Measurements from ENCODE around the gene NDUFA8. TPM values are rescaled to one million over a fixed set of nuclear protein-coding genes. Genes with fewer than 3 reads are reported as not detected.
A peak's percentile ranks its signal among the peaks of the same experiment; 100 is the strongest.

Gene NDUFA8
- polyA plus RNA-seq, 1 of the 3 experiments (the other 2 are of a cell fraction) = 116 TPM

DNA sequence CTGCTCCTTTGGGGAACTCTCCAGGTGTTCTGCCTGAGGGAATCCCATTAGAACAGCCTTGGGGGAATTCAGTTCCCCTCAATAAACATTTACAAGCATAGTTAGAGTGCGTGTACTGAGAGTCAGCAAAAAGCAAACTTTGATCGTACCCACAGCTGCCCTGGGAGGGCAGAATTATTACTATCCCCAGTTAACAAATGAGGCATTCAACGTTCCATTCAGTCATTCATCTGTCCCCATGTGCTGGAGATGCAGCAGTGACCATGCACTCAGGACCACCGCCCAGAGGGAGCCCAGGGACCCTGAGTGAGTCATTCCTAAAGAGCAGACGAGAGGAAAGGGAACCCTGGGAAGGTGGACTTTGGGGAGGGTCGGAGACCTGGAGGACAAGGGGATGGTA is 47.3 kb downstream of the NDUFA8 start:
- Histone ChIP-seq H3K36me3 (replicated peaks in 1 of 2; ENCODE audit: control insufficient read depth in 1 of 2, insufficient read depth in 2 of 2, low read length in 1 of 2) (no peaks in the 10 kb centered on the region), H3K4me3 (ENCODE audit: low read depth in 2 of 2, low read length in 1 of 2) (no peak overlapping the region), H3K4me1 (ENCODE audit: control insufficient read depth in 1 of 2, insufficient read depth in 2 of 2, low read depth in 1 of 2, low read length in 1 of 2) (no peaks in the 10 kb centered on the region; a peak in 1 of 4 replicates), H3K79me2 (ENCODE audit: insufficient read depth) (no peaks in the 10 kb centered on the region), H3F3A (replicated peaks; ENCODE audit: insufficient read depth) (no peaks in the 10 kb centered on the region), H3K27ac (ENCODE audit: low read depth in 2 of 2, low read length in 1 of 2) (no peak overlapping the region), H3K9ac (no peak overlapping the region), H3K9me2 (no peaks in the 10 kb centered on the region), H3K27me3 (ENCODE audit: insufficient read depth) (peaks cover 9% of the 10 kb centered on the region; the same call in 1 of the 2 replicates), H2AFZ (ENCODE audit: low read depth) (no peak overlapping the region), H3K9me3 (no peaks in the 10 kb centered on the region), H4K20me1 (ENCODE audit: insufficient read depth) (no peaks in the 10 kb centered on the region), H3K4me2 (no peak overlapping the region)
- TF ChIP-seq RCOR1 (IDR thresholded peaks at IDR 0.05; ENCODE audit: low read length) (no peak), MXI1 (IDR thresholded peaks at IDR 0.05; ENCODE audit: low read depth, low read length) (no peak), RAD21 (IDR thresholded peaks at IDR 0.05; ENCODE audit: low read length) (no peak), SIN3A (IDR thresholded peaks at IDR 0.05; ENCODE audit: borderline replicate concordance, low read depth, low read length) (no peak), GATA2 (CRISPR knock-in tag; IDR thresholded peaks at IDR 0.05) (no peak)
- TF ChIP-seq, protein P1, sequence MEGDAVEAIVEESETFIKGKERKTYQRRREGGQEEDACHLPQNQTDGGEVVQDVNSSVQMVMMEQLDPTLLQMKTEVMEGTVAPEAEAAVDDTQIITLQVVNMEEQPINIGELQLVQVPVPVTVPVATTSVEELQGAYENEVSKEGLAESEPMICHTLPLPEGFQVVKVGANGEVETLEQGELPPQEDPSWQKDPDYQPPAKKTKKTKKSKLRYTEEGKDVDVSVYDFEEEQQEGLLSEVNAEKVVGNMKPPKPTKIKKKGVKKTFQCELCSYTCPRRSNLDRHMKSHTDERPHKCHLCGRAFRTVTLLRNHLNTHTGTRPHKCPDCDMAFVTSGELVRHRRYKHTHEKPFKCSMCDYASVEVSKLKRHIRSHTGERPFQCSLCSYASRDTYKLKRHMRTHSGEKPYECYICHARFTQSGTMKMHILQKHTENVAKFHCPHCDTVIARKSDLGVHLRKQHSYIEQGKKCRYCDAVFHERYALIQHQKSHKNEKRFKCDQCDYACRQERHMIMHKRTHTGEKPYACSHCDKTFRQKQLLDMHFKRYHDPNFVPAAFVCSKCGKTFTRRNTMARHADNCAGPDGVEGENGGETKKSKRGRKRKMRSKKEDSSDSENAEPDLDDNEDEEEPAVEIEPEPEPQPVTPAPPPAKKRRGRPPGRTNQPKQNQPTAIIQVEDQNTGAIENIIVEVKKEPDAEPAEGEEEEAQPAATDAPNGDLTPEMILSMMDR (IDR thresholded peaks at IDR 0.05) = no peak
- TF ChIP-seq, protein P2, sequence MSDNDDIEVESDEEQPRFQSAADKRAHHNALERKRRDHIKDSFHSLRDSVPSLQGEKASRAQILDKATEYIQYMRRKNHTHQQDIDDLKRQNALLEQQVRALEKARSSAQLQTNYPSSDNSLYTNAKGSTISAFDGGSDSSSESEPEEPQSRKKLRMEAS (IDR thresholded peaks at IDR 0.05; ENCODE audit: low read depth) = no peak
- TF ChIP-seq, protein P3, sequence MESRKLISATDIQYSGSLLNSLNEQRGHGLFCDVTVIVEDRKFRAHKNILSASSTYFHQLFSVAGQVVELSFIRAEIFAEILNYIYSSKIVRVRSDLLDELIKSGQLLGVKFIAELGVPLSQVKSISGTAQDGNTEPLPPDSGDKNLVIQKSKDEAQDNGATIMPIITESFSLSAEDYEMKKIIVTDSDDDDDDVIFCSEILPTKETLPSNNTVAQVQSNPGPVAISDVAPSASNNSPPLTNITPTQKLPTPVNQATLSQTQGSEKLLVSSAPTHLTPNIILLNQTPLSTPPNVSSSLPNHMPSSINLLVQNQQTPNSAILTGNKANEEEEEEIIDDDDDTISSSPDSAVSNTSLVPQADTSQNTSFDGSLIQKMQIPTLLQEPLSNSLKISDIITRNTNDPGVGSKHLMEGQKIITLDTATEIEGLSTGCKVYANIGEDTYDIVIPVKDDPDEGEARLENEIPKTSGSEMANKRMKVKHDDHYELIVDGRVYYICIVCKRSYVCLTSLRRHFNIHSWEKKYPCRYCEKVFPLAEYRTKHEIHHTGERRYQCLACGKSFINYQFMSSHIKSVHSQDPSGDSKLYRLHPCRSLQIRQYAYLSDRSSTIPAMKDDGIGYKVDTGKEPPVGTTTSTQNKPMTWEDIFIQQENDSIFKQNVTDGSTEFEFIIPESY (IDR thresholded peaks at IDR 0.05; ENCODE audit: borderline replicate concordance, low read depth) = no peak
- ChIA-PET CTCF (interaction anchor here (2.2 kb wide), 2 partner anchors 13 kb away, joined by 8 to 13 read pairs; no protein-coding TSS in a partner anchor), POLR2A (no interaction called here)
- 71% methylated on average over 6 of the region's 6 CpGs for WGBS (ENCODE audit: low lambda C conversion rate)
- no peak for DNase-seq

DNA sequence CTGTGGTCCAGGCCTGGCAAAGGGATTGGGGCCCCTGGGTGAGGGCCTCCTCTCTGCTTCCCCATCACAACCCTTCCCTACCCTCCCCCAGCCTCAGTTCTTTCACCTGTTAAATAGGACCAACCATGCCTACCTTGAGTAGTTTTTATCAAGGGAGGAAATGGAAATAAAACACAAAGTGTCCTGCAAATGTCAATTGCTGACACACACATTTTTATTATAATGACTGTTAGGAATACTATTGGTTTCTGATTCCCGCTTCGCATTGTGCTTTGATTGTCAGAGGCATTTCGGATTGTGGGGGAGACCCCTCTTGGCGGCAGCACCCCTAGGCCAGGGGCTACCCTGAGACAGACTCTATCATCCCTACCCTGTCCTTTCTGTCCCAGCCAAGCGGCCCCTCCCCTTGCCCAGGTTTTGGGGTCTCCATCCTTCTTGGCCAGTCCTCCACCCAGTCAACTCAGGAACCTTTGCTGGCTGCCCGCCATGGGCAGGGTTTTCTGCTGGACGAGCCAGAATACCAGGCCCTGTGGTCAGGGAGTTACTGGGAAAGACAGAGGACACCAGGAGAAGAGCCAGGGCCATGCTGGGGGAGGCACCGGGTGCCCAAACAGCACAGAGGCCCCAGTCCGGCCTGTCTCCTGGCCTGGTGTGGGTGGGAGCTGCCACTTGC is 48.0 kb downstream of the NDUFA8 start:
- no peaks in the 10 kb centered on the region for H3F3A ChIP-seq (replicated peaks; ENCODE audit: insufficient read depth)
- CTCF ChIA-PET = interaction anchor here (0.6 to 5.9 kb wide), 5 partner anchors 10 to 239 kb away, joined by 3 to 55 read pairs (median 23); no protein-coding TSS in a partner anchor
- WGBS (ENCODE audit: low lambda C conversion rate) = 73% methylated on average over 7 of the region's 9 CpGs
- H3K79me2 ChIP-seq (ENCODE audit: insufficient read depth) = no peaks in the 10 kb centered on the region
- no peaks in the 10 kb centered on the region for H4K20me1 ChIP-seq (ENCODE audit: insufficient read depth)
- POLR2A ChIA-PET = no interaction called here
- no peak overlapping the region for H3K4me2 ChIP-seq
- H3K36me3 ChIP-seq (replicated peaks in 1 of 2; ENCODE audit: control insufficient read depth in 1 of 2, insufficient read depth in 2 of 2, low read length in 1 of 2) = no peaks in the 10 kb centered on the region
- H3K27ac ChIP-seq (ENCODE audit: low read depth in 2 of 2, low read length in 1 of 2) = no peak overlapping the region
- peak; percentile 15 for DNase-seq
- H3K4me3 ChIP-seq (ENCODE audit: low read depth in 2 of 2, low read length in 1 of 2) = no peak overlapping the region
- no peaks in the 10 kb centered on the region; a peak in 1 of 4 replicates for H3K4me1 ChIP-seq (ENCODE audit: control insufficient read depth in 1 of 2, insufficient read depth in 2 of 2, low read depth in 1 of 2, low read length in 1 of 2)
- peaks cover 9% of the 10 kb centered on the region; the same call in 1 of the 2 replicates for H3K27me3 ChIP-seq (ENCODE audit: insufficient read depth)
- H2AFZ ChIP-seq (ENCODE audit: low read depth) = no peak overlapping the region
- no peaks in the 10 kb centered on the region for H3K9me2 ChIP-seq
- no peak overlapping the region for H3K9ac ChIP-seq
- H3K9me3 ChIP-seq = no peaks in the 10 kb centered on the region
- TF ChIP-seq SMC3 (IDR thresholded peaks at IDR 0.05; ENCODE audit: low read depth, low read length) = no peak
- TF ChIP-seq SIN3A (IDR thresholded peaks at IDR 0.05; ENCODE audit: borderline replicate concordance, low read depth, low read length) = no peak
- TF ChIP-seq NFIC (IDR thresholded peaks at IDR 0.05; ENCODE audit: borderline replicate concordance) = no peak
- TF ChIP-seq ELF1 (IDR thresholded peaks at IDR 0.05) = no peak
- TF ChIP-seq, protein P1 (IDR thresholded peaks at IDR 0.05) = no peak
- TF ChIP-seq EP300 (IDR thresholded peaks at IDR 0.05; ENCODE audit: borderline replicate concordance in 1 of 2, low read depth in 1 of 2, low read length in 1 of 2) = no peak
- no peak for TF ChIP-seq POLR2AphosphoS5 (IDR thresholded peaks at IDR 0.05; ENCODE audit: low read depth, low read length)
- TF ChIP-seq, protein P4, sequence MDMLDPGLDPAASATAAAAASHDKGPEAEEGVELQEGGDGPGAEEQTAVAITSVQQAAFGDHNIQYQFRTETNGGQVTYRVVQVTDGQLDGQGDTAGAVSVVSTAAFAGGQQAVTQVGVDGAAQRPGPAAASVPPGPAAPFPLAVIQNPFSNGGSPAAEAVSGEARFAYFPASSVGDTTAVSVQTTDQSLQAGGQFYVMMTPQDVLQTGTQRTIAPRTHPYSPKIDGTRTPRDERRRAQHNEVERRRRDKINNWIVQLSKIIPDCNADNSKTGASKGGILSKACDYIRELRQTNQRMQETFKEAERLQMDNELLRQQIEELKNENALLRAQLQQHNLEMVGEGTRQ (IDR thresholded peaks at IDR 0.05; ENCODE audit: borderline replicate concordance, low read depth, low read length) = no peak
- no peak for TF ChIP-seq TEAD4 (IDR thresholded peaks at IDR 0.05; ENCODE audit: borderline replicate concordance, insufficient read depth)
- TF ChIP-seq FOXJ3 (CRISPR knock-in tag; IDR thresholded peaks at IDR 0.05) = no peak

All from SK-N-SH (cell line).